ENCODE measurements around the gene DCTN5.

DNA sequence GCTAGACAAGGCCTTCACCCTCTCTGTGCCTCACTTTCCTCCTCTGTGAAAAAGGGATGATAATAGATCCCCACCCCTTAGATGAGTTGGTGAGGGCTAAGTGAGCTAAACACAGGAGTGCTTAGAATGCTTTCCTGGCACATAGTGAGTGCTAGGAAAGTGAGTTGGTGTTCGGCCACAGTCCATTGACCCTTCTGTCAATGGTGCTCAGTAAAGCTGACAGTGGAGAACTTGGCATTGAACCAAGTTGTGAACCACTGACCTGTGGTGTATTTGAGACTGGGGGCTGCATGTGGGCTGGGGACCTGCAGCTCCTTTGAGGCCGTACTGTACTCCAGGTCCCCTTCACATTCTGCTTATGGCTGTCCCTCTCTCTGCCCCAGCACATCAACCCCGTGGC lies 42.2 kb downstream of the DCTN5 start:
- TF ChIP-seq, protein P1, sequence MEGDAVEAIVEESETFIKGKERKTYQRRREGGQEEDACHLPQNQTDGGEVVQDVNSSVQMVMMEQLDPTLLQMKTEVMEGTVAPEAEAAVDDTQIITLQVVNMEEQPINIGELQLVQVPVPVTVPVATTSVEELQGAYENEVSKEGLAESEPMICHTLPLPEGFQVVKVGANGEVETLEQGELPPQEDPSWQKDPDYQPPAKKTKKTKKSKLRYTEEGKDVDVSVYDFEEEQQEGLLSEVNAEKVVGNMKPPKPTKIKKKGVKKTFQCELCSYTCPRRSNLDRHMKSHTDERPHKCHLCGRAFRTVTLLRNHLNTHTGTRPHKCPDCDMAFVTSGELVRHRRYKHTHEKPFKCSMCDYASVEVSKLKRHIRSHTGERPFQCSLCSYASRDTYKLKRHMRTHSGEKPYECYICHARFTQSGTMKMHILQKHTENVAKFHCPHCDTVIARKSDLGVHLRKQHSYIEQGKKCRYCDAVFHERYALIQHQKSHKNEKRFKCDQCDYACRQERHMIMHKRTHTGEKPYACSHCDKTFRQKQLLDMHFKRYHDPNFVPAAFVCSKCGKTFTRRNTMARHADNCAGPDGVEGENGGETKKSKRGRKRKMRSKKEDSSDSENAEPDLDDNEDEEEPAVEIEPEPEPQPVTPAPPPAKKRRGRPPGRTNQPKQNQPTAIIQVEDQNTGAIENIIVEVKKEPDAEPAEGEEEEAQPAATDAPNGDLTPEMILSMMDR (IDR thresholded peaks at IDR 0.05) = no peak
- no peak for TF ChIP-seq POLR2A (IDR thresholded peaks at IDR 0.05)
- TF ChIP-seq EP300 (IDR thresholded peaks at IDR 0.05) = no peak
